ENCODE measurements around the gene PRMT2.

DNA sequence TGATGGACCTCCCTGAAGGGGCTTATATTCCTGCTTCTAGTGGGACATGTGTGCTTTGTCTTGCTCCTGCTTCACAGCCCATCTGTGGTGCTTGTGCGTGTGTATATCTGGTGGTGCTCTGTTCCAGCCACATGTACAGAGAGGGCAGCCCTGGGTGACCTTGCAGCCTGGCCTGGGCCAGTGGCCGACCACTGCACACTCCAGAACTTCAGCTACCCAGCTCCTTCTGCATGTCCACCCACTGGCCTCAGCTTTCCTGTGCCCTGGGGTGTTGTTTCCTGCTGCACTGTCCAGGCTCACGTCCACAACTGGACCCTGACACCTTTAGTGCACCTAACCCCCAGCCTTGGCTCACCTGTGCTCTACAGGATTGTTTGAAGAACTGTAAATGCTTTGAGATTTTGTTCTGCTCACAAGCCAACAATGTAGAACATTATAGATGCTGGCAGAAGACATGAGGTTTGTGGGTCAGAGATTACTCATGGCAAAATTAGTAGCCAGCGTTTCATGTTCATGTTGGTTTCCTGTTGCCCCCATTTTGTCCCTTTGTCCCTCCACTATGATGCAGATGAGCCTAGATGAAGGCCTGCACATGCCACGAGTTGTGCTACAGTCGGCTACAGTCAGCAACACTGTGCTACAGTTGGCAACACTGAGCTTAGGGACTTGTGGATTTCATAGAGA is 25.3 kb upstream of the PRMT2 start:
- TF ChIP-seq, protein P1, sequence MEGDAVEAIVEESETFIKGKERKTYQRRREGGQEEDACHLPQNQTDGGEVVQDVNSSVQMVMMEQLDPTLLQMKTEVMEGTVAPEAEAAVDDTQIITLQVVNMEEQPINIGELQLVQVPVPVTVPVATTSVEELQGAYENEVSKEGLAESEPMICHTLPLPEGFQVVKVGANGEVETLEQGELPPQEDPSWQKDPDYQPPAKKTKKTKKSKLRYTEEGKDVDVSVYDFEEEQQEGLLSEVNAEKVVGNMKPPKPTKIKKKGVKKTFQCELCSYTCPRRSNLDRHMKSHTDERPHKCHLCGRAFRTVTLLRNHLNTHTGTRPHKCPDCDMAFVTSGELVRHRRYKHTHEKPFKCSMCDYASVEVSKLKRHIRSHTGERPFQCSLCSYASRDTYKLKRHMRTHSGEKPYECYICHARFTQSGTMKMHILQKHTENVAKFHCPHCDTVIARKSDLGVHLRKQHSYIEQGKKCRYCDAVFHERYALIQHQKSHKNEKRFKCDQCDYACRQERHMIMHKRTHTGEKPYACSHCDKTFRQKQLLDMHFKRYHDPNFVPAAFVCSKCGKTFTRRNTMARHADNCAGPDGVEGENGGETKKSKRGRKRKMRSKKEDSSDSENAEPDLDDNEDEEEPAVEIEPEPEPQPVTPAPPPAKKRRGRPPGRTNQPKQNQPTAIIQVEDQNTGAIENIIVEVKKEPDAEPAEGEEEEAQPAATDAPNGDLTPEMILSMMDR (IDR thresholded peaks at IDR 0.05): no peak
- TF ChIP-seq REST (IDR thresholded peaks at IDR 0.05; ENCODE audit: insufficient read depth in 1 of 2, low read depth in 2 of 2, low read length in 1 of 2): no peak
- no peak for TF ChIP-seq POLR2AphosphoS5 (IDR thresholded peaks at IDR 0.05; ENCODE audit: low read depth, low read length)
- no peak for TF ChIP-seq SIN3A (IDR thresholded peaks at IDR 0.05; ENCODE audit: borderline replicate concordance, insufficient read depth, low read depth, low read length)
- TF ChIP-seq TCF7L2 (IDR thresholded peaks at IDR 0.05; ENCODE audit: low read depth, low read length): no peak

Measured in Panc1 (cell line).